Stimulated activated CD8-positive, alpha-beta memory T cell treated with anti-CD3 and anti-CD28 coated beads, Interleukin-2, amount 100 ng/mL, for 1 hour (primary cell): ENCODE data around the gene RMI2.

Experiments
- DNase-seq, 2 donors: peaks; one replicate each; pipeline ENCODE4 v3.0.0-alpha.2; 2020; ENCODE audit warnings: low read depth in 2 of 2

RMI2 gene

GRCh38 chr16:11399261-11399831, 54.1 kb downstream of the RMI2 start:
- DNase-seq: no peak

GRCh38 chr16:11400076-11400475, 54.8 kb downstream of the RMI2 start:
- DNase-seq: no peak
